Head of caudate nucleus (tissue), 42 donors: ENCODE data around the gene ZNF25.
"Not testable (repeated sequence)": the region's sequence is repeated elsewhere in the genome, so short reads cannot be mapped to it uniquely, and the experiment has no call there.

Source experiments
- DNase-seq, 42 donors: peaks; one replicate each; pipeline versions ENCODE4 v3.0.0 to v3.0.0-alpha.2; 2020 to 2021; ENCODE audit warnings: mixed read lengths in 7 of 42
- intact Hi-C: fragments of 100-400 bp; cut with DNase I; formaldehyde crosslinking; loops from one replicate; pipeline ENCODE4 v1.15.0; 2022

The ZNF25 gene

GRCh38 chr10:37976091-37976879 is at the start of gene ZNF25:
Gene ZNF25 (minus strand): TSS chr10:37976647. CDS start chr10:37971722, 4,925 bp downstream.
- intact Hi-C loops = loop anchor here (1.0 to 5.0 kb wide), 3 partner anchors 34 to 119 kb away; partner anchors contain the start of genes ZNF248, ZNF33A and ZNF37A
- peak; percentile 97 to 100 (median 99) for DNase-seq

- DNase-seq = no peak
- intact Hi-C loops = no loop called here
These were observed 48.8 kb upstream of the ZNF25 start for GRCh38 chr10:38025283-38025682.

GRCh38 chr10:38019124-38019523 is 42.7 kb upstream of the ZNF25 start:
- intact Hi-C loops, DNase-seq: not testable (repeated sequence)

GRCh38 chr10:38016354-38016753 is 39.9 kb upstream of the ZNF25 start:
- no peak for DNase-seq
- intact Hi-C loops = no loop called here

- intact Hi-C loops = loop anchor here (1.0 to 2.0 kb wide), 2 partner anchors 34 to 82 kb away; partner anchors contain the start of gene ZNF25
- DNase-seq = peak; percentile 84 to 97 (median 92)
These were observed 33.9 kb upstream of the ZNF25 start, which contains the start of gene ZNF33A for GRCh38 chr10:38010119-38010903. Gene ZNF33A (plus strand): TSS chr10:38010675. CDS start chr10:38012342, 1,667 bp downstream.

- DNase-seq = no peak
- intact Hi-C loops = no loop called here
These were observed 31.5 kb upstream of the ZNF25 start for GRCh38 chr10:38007991-38008390.

- intact Hi-C loops = no loop called here
- no peak for DNase-seq
These were observed 31.1 kb upstream of the ZNF25 start for GRCh38 chr10:38007551-38007950.

GRCh38 chr10:38003588-38003987 is 27.1 kb upstream of the ZNF25 start:
- intact Hi-C loops = no loop called here
- no peak for DNase-seq

- no peak for DNase-seq
- intact Hi-C loops = no loop called here
These were observed 26.6 kb upstream of the ZNF25 start for GRCh38 chr10:38003026-38003425.

- DNase-seq, intact Hi-C loops: not testable (repeated sequence)
These were observed 24.0 kb upstream of the ZNF25 start for GRCh38 chr10:38000474-38000873.

GRCh38 chr10:37998920-37999319 is 22.5 kb upstream of the ZNF25 start:
- intact Hi-C loops, DNase-seq: not testable (repeated sequence)

GRCh38 chr10:37992083-37992482 is 15.6 kb upstream of the ZNF25 start:
- intact Hi-C loops = no loop called here
- no peak for DNase-seq

GRCh38 chr10:37991655-37992054 is 15.2 kb upstream of the ZNF25 start:
- no peak for DNase-seq
- intact Hi-C loops = no loop called here

- intact Hi-C loops = loop anchor here (1.0 to 5.0 kb wide), 3 partner anchors 33 to 120 kb away; partner anchors contain the start of genes ZNF248, ZNF33A and ZNF37A
- DNase-seq = no peak
These were observed 395 bp upstream of the ZNF25 start for GRCh38 chr10:37976880-37977203.

GRCh38 chr10:37975401-37975991 is 951 bp downstream of the ZNF25 start:
- peak in 9 of 42 donors; percentile 2 to 28 (median 10) for DNase-seq

GRCh38 chr10:37972396-37972795 is 4.1 kb downstream of the ZNF25 start:
- DNase-seq = no peak
- intact Hi-C loops = no loop called here

More at GRCh38 chr10:37975401-37975991, 951 bp downstream of the ZNF25 start:
- intact Hi-C loops = loop anchor here (5.0 kb wide), 1 partner anchor 118 kb away; the partner anchor contains the start of gene ZNF248

GRCh38 chr10:37965006-37965405 is 11.4 kb downstream of the ZNF25 start:
- no peak for DNase-seq
- intact Hi-C loops = no loop called here

- no peak for DNase-seq
- intact Hi-C loops = no loop called here
These were observed 15.8 kb downstream of the ZNF25 start for GRCh38 chr10:37960591-37961137.

GRCh38 chr10:37957841-37958240 is 18.6 kb downstream of the ZNF25 start:
- DNase-seq = no peak
- intact Hi-C loops = no loop called here
